GM23248 (cell line): ENCODE measurements around the gene MAEL. TPM values are rescaled to one million over a fixed set of nuclear protein-coding genes. Genes with fewer than 3 reads are reported as not detected.
A peak's percentile ranks its signal among the peaks of the same experiment; 100 is the strongest.

Experiments used
- DNase-seq: peaks from one replicate; pipeline ENCODE4 v3.0.0-alpha.2; 2015
- H2AFZ ChIP-seq: fragments of 200-600 bp; sonication (generic); 2 replicates; pipeline ENCODE4 v1.6.1; 2016; ENCODE audit warnings: antibody characterized with exemption
- H3F3A ChIP-seq: fragments of 200-600 bp; sonication (generic); 2 replicates; pipeline ENCODE4 v1.6.1; 2016; ENCODE audit warnings: mild to moderate bottlenecking, antibody characterized with exemption, mixed run types; ENCODE audit not compliant: insufficient read depth
- H3K27ac ChIP-seq: fragments of 200-600 bp; sonication (generic); 2 replicates; pipeline ENCODE4 v1.5.1; 2016; ENCODE audit warnings: mild to moderate bottlenecking
- H3K27me3 ChIP-seq: fragments of 200-600 bp; sonication (generic); replicated peaks from 2 replicates; pipeline ENCODE4 v1.6.1; 2016; ENCODE audit warnings: mild to moderate bottlenecking; ENCODE audit not compliant: insufficient read depth
- H3K36me3 ChIP-seq: fragments of 200-600 bp; sonication (generic); 2 replicates; pipeline ENCODE4 v1.6.1; 2016; ENCODE audit warnings: low read depth, mild to moderate bottlenecking
- H3K4me1 ChIP-seq: fragments of 200-600 bp; sonication (generic); 2 replicates; pipeline ENCODE4 v1.6.1; 2016; ENCODE audit warnings: mild to moderate bottlenecking; ENCODE audit not compliant: insufficient read depth
- H3K4me2 ChIP-seq: fragments of 200-600 bp; sonication (generic); one replicate; pipeline ENCODE4 v1.6.1; 2016; ENCODE audit warnings: mild to moderate bottlenecking; ENCODE audit not compliant: unreplicated experiment
- H3K4me3 ChIP-seq: fragments of 200-600 bp; sonication (generic); 2 replicates; pipeline ENCODE4 v1.5.1; 2016; ENCODE audit warnings: mild to moderate bottlenecking
- H3K79me2 ChIP-seq: fragments of 200-600 bp; sonication (generic); 2 replicates; pipeline ENCODE4 v1.6.1; 2016; ENCODE audit warnings: mild to moderate bottlenecking; ENCODE audit not compliant: insufficient read depth
- H3K9ac ChIP-seq: fragments of 200-600 bp; sonication (generic); 2 replicates; pipeline ENCODE4 v1.6.1; 2016; ENCODE audit warnings: mild to moderate bottlenecking
- H3K9me2 ChIP-seq: fragments of 200-600 bp; sonication (generic); 2 replicates; pipeline ENCODE4 v1.6.1; 2016; ENCODE audit warnings: mixed run types, mild to moderate bottlenecking, moderate library complexity; ENCODE audit not compliant: insufficient read depth
- H3K9me3 ChIP-seq: fragments of 200-600 bp; sonication (generic); one replicate; pipeline ENCODE4 v1.6.1; 2017; ENCODE audit warnings: low read depth
- H4K20me1 ChIP-seq: fragments of 200-600 bp; sonication (generic); 2 replicates; pipeline ENCODE4 v1.6.0; 2016; ENCODE audit not compliant: insufficient read depth
- EZH2 ChIP-seq: fragments of 200-600 bp; sonication (generic); IDR thresholded peaks from 2 replicates; pipeline ENCODE4 v1.6.1; 2018; ENCODE audit warnings: antibody characterized with exemption, mild to moderate bottlenecking; ENCODE audit not compliant: insufficient read depth, poor library complexity, severe bottlenecking
- EZH2phosphoT487 ChIP-seq: fragments of 200-600 bp; sonication (generic); IDR thresholded peaks from 2 replicates; pipeline ENCODE4 v1.6.1; 2018; ENCODE audit warnings: antibody characterized with exemption, moderate library complexity, mild to moderate bottlenecking, low read depth; ENCODE audit not compliant: insufficient read depth
- WGBS, 2 experiments: methylation state at CpG; one replicate each; pipeline ENCODE4 v1.1.6; 2015 to 2017; ENCODE audit warnings: low lambda C conversion rate in 2 of 2, low coverage in 1 of 2; ENCODE audit errors: missing lambda C conversion rate in 2 of 2; 5-methylcytosine and 5-hydroxymethylcytosine counted together
- in situ Hi-C: fragments of 300-500 bp; cut with MboI; formaldehyde crosslinking; loops from 2 replicates; pipeline ENCODE4 v1.15.0; 2020
- polyA plus RNA-seq: library from polyadenylated mRNA; unstranded; fragments of >200 nt; fragmentation: Nextera tagmentation; extraction: Ambion mirVana; gene quantifications from 2 replicates; pipeline ENCODE4 v1.2.1, GENCODE V29; 2016
- total RNA-seq: library from RNA; depleted of rRNA; stranded (reverse); fragments of >200 nt; shearing (Covaris generic); gene quantifications from 2 replicates; pipeline ENCODE4 v1.2.3, GENCODE V29; 2014

Gene MAEL
- total and polyA plus RNA-seq, 2 experiments from 2014 or later: not detected

DNA sequence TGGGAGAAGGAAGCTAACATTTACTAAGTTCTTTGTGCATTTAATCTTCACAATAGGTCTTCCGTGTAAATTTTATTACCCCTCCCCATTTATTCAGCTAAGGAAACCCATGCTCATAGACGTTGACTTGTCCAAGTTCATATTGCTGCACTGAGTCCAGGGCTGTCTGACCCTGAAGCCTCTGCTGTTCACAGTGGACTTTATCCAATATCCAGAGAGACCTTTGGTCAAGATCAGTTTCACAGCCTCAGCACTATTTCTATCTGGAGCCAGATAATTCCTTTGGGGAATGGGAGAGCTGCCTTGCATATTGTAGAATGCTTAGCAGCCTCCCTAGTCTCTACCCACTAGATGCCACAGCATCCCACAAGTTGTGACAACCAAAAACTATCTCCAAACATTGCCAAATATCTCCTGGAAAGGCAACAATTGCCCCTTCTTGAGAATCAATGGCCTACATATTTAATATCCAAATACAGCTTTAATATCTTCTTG is 40.2 kb upstream of the MAEL start:
- Histone ChIP-seq H3K9ac (no peak overlapping the region), H3F3A (peaks cover 11% of the 10 kb centered on the region; the same call in 1 of the 2 replicates), H3K27ac (no peak overlapping the region), H3K79me2 (no peaks in the 10 kb centered on the region), H4K20me1 (no peaks in the 10 kb centered on the region), H3K4me1 (peaks cover 3% of the 10 kb centered on the region; the same call in 1 of the 2 replicates), H3K9me3 (no peaks in the 10 kb centered on the region), H3K4me3 (no peak overlapping the region), H3K4me2 (no peak overlapping the region), H3K27me3 (peaks cover 49% of the 10 kb centered on the region), H3K36me3 (no peaks in the 10 kb centered on the region), H2AFZ (no peak overlapping the region), H3K9me2 (no peaks in the 10 kb centered on the region)
- DNase-seq: no peak
- in situ Hi-C loops: no loop called here
- TF ChIP-seq EZH2 (no peak), EZH2phosphoT487 (no peak)
- 40 to 58% methylated on average over 2 of the region's 2 CpGs for WGBS, 2 experiments

DNA sequence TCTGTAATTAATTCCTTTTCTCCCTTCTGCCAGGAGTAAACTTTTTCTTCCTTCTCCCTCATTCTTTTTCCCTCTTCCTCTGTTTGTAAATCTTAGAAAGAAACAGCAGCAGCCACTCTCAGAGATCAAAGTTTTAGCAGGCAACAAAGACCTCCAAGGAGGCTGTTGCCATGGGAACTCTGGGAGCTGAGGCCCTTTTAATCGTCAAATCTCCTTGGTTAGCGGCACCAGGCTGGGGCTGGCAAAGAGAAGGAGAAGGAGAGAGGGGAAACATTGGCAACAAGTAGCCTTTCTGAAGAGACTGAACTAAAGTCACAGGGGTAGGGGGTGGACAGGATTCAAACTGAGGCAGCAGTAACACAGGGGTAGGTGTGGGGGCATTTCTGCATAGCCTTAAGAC is 38.9 kb upstream of the MAEL start:
- WGBS, 2 experiments: 24 to 45% methylated on average over 2 of the region's 2 CpGs

DNA sequence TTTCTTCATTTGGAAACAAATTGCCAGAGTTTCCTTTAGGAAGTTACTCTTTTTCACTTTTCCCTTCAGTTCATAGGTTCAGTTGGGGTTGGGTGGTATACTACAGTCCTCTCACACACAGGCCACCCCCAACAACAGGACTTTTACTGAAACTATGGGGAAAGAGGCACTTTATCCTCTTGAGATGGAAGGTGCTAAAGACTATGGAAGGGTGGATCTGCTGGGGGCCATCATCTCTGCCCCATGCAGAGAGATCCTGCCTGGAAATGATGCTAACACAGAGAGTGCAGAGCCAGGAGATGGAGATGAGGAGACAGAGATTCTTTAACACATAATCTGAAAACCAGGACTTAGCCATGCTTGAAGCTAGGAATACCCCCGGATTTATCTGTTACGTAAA is 38.0 kb upstream of the MAEL start:
- Histone ChIP-seq H3K27me3 (peaks cover 33% of the 10 kb centered on the region), H3K4me3 (no peak overlapping the region), H3K4me1 (no peaks in the 10 kb centered on the region), H3K4me2 (no peak overlapping the region), H3K27ac (no peak overlapping the region), H3K9me3 (no peaks in the 10 kb centered on the region), H4K20me1 (no peaks in the 10 kb centered on the region), H3K9ac (no peak overlapping the region), H3K36me3 (no peaks in the 10 kb centered on the region), H3F3A (peaks cover 11% of the 10 kb centered on the region; the same call in 1 of the 2 replicates), H3K9me2 (no peaks in the 10 kb centered on the region), H3K79me2 (no peaks in the 10 kb centered on the region), H2AFZ (no peak overlapping the region)
- TF ChIP-seq EZH2: no peak
- no peak for TF ChIP-seq EZH2phosphoT487
- in situ Hi-C loops: no loop called here
- WGBS, 2 experiments: 24 to 32% methylated on average over 2 of the region's 2 CpGs
- no peak for DNase-seq

More for the DNA sequence above, 38.9 kb upstream of the MAEL start:
- Histone ChIP-seq H3K9ac (no peak overlapping the region), H3K4me1 (no peaks in the 10 kb centered on the region), H3K4me3 (no peak overlapping the region), H3K27ac (no peak overlapping the region), H3K27me3 (peaks cover 39% of the 10 kb centered on the region), H4K20me1 (no peaks in the 10 kb centered on the region), H3K36me3 (no peaks in the 10 kb centered on the region), H2AFZ (no peak overlapping the region), H3K4me2 (no peak overlapping the region), H3K9me2 (no peaks in the 10 kb centered on the region), H3K79me2 (no peaks in the 10 kb centered on the region), H3F3A (peaks cover 11% of the 10 kb centered on the region; the same call in 1 of the 2 replicates), H3K9me3 (no peaks in the 10 kb centered on the region)
- no peak for DNase-seq
- TF ChIP-seq EZH2 (no peak), EZH2phosphoT487 (no peak)
- in situ Hi-C loops: no loop called here

DNA sequence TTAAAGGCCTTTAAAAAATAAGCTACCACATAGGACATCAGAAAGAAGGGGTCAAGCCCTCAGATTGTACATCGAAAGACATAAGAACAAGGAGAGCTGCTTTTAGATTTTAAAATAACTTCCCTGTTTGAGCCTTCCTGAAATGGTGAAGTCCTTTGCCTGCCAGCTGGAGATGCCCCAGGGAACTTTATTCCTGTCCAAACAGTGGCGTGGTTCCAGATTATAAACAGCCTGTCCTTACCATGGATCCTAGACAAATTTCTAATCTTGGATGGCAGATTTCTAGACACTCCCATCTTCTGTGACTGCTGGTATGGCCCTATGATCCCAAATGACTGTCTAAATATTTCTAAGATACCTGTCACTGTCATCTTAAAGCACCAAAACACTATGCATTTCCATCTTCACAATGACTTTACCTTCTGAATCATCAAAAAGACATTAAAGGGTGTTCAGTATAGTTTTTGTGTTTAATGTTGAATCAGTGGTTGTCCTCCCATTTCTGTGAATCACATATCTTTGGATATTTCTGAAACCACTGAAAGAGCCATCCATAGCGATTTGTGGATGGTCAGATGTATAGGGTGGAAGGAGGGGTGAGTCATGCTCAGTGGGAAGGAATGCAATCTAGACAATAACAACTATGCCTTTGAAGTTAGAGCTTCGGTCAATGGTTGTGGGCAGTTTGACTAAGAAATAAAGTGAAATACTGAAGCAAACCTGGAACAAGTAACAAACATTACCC is 36.9 kb upstream of the MAEL start:
- no peaks in the 10 kb centered on the region for H3K9me2 ChIP-seq
- peaks cover 35% of the 10 kb centered on the region for H3K27me3 ChIP-seq
- H3K36me3 ChIP-seq: no peaks in the 10 kb centered on the region
- WGBS, 2 experiments: 36 to 42% methylated on average over 4 of the region's 4 CpGs
- no peak overlapping the region for H2AFZ ChIP-seq
- TF ChIP-seq EZH2phosphoT487 (no peak), EZH2 (no peak)
- no peaks in the 10 kb centered on the region for H3K9me3 ChIP-seq
- H3K4me2 ChIP-seq: no peak overlapping the region
- H3K4me1 ChIP-seq: no peaks in the 10 kb centered on the region
- in situ Hi-C loops: no loop called here
- peaks cover 11% of the 10 kb centered on the region; the same call in 1 of the 2 replicates for H3F3A ChIP-seq
- DNase-seq: peak; percentile 24
- no peaks in the 10 kb centered on the region for H3K79me2 ChIP-seq
- no peaks in the 10 kb centered on the region for H4K20me1 ChIP-seq
- no peak overlapping the region for H3K27ac ChIP-seq
- no peak overlapping the region for H3K9ac ChIP-seq
- H3K4me3 ChIP-seq: no peak overlapping the region
